ENCODE data around the gene ZNF865.
A peak's percentile ranks its signal among the peaks of the same experiment; 100 is the strongest.

The ZNF865 gene

DNA sequence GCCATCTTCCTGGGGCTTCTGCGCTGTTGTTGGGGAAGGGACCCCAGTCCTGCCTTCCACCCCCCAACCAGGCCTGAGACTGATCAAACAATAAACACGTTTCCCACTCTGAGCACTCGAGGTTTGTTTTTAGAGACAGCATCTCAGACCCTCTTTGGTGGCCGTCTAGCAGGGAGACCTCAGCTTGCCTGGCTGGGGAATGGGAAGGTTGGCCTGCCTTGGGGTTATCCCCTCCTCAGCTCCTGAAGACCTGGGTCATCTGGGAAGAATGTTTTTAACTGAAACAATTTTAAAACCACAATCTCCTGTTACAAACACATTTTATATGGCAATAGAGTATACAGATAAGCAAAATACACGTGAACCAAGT, 40.0 kb downstream of the ZNF865 start:
- ATAC-seq, result no peak
- TF ChIP-seq ISL1 (CRISPR knock-in tag; IDR thresholded peaks at IDR 0.05), result no peak
- TF ChIP-seq, protein P1, sequence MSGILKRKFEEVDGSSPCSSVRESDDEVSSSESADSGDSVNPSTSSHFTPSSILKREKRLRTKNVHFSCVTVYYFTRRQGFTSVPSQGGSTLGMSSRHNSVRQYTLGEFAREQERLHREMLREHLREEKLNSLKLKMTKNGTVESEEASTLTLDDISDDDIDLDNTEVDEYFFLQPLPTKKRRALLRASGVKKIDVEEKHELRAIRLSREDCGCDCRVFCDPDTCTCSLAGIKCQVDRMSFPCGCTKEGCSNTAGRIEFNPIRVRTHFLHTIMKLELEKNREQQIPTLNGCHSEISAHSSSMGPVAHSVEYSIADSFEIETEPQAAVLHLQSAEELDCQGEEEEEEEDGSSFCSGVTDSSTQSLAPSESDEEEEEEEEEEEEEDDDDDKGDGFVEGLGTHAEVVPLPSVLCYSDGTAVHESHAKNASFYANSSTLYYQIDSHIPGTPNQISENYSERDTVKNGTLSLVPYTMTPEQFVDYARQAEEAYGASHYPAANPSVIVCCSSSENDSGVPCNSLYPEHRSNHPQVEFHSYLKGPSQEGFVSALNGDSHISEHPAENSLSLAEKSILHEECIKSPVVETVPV (CRISPR knock-in tag; IDR thresholded peaks at IDR 0.05), result no peak
- TF ChIP-seq PPARA (CRISPR knock-in tag; IDR thresholded peaks at IDR 0.05; ENCODE audit: borderline replicate concordance), result no peak
- no peak for TF ChIP-seq SNAI2 (CRISPR knock-in tag; IDR thresholded peaks at IDR 0.05)
- no peak for TF ChIP-seq BACH2 (CRISPR knock-in tag; IDR thresholded peaks at IDR 0.05; ENCODE audit: borderline replicate concordance)
- no peak for TF ChIP-seq RARB (CRISPR knock-in tag; IDR thresholded peaks at IDR 0.05)
- TF ChIP-seq, protein P2, sequence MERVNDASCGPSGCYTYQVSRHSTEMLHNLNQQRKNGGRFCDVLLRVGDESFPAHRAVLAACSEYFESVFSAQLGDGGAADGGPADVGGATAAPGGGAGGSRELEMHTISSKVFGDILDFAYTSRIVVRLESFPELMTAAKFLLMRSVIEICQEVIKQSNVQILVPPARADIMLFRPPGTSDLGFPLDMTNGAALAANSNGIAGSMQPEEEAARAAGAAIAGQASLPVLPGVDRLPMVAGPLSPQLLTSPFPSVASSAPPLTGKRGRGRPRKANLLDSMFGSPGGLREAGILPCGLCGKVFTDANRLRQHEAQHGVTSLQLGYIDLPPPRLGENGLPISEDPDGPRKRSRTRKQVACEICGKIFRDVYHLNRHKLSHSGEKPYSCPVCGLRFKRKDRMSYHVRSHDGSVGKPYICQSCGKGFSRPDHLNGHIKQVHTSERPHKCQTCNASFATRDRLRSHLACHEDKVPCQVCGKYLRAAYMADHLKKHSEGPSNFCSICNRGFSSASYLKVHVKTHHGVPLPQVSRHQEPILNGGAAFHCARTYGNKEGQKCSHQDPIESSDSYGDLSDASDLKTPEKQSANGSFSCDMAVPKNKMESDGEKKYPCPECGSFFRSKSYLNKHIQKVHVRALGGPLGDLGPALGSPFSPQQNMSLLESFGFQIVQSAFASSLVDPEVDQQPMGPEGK (CRISPR knock-in tag; IDR thresholded peaks at IDR 0.05; ENCODE audit: borderline replicate concordance), result no peak
- TF ChIP-seq GLIS3 (CRISPR knock-in tag; IDR thresholded peaks at IDR 0.05), result no peak
- TF ChIP-seq ARNTL (CRISPR knock-in tag; IDR thresholded peaks at IDR 0.05; ENCODE audit: borderline replicate concordance, low read depth), result no peak
- no peak for TF ChIP-seq ZC3H10 (CRISPR knock-in tag; IDR thresholded peaks at IDR 0.05)
- no peak for TF ChIP-seq ZNF8 (CRISPR knock-in tag; IDR thresholded peaks at IDR 0.05)
- TF ChIP-seq, protein P3, sequence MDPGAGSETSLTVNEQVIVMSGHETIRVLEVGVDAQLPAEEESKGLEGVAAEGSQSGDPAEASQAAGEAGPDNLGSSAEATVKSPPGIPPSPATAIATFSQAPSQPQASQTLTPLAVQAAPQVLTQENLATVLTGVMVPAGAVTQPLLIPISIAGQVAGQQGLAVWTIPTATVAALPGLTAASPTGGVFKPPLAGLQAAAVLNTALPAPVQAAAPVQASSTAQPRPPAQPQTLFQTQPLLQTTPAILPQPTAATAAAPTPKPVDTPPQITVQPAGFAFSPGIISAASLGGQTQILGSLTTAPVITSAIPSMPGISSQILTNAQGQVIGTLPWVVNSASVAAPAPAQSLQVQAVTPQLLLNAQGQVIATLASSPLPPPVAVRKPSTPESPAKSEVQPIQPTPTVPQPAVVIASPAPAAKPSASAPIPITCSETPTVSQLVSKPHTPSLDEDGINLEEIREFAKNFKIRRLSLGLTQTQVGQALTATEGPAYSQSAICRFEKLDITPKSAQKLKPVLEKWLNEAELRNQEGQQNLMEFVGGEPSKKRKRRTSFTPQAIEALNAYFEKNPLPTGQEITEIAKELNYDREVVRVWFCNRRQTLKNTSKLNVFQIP (CRISPR knock-in tag; IDR thresholded peaks at IDR 0.05; ENCODE audit: borderline replicate concordance, low read depth), result no peak
- TF ChIP-seq, protein P4, sequence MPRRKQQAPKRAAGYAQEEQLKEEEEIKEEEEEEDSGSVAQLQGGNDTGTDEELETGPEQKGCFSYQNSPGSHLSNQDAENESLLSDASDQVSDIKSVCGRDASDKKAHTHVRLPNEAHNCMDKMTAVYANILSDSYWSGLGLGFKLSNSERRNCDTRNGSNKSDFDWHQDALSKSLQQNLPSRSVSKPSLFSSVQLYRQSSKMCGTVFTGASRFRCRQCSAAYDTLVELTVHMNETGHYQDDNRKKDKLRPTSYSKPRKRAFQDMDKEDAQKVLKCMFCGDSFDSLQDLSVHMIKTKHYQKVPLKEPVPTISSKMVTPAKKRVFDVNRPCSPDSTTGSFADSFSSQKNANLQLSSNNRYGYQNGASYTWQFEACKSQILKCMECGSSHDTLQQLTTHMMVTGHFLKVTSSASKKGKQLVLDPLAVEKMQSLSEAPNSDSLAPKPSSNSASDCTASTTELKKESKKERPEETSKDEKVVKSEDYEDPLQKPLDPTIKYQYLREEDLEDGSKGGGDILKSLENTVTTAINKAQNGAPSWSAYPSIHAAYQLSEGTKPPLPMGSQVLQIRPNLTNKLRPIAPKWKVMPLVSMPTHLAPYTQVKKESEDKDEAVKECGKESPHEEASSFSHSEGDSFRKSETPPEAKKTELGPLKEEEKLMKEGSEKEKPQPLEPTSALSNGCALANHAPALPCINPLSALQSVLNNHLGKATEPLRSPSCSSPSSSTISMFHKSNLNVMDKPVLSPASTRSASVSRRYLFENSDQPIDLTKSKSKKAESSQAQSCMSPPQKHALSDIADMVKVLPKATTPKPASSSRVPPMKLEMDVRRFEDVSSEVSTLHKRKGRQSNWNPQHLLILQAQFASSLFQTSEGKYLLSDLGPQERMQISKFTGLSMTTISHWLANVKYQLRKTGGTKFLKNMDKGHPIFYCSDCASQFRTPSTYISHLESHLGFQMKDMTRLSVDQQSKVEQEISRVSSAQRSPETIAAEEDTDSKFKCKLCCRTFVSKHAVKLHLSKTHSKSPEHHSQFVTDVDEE (CRISPR knock-in tag; IDR thresholded peaks at IDR 0.05), result no peak

DNA sequence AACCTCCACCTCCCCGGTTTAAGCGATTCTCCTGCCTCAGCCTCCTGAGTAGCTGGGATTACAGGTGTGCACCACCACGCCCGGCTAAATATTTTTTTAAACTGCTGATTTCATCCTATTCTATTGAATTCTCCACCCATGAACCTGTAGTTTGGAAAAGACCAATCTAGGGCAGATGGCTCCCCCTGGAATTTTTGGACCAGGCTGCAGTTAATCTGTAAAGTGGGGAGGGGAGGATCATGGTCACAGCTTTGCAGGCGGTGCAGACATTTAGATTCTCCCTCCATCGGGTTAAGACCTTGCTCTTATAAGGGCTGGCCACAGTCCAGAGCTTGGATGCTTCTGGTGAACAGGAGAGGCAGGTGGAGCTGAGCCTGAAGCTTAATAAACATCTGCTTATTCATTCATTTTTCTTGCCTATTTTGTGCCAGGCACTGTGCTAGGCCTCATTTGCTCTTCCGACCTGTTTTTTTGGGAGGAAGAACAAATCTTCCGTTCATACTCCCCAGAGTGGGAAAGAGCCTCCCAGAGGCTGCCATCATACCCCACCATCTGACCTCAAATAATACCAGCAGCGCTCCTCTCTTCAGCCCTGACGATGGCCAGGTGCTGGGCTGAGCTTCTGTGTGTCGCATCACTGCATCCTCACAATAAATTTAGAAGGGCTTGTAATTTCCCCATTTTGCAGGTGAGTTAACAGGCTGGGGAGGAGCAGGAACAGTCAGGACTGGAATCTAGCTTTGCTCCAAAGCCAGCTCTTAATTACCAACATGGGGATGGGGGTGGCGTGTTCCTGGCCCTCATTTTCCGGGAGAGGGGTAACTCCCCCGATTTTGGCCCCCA, 41.7 kb downstream of the ZNF865 start:
- ATAC-seq, result no peak

DNA sequence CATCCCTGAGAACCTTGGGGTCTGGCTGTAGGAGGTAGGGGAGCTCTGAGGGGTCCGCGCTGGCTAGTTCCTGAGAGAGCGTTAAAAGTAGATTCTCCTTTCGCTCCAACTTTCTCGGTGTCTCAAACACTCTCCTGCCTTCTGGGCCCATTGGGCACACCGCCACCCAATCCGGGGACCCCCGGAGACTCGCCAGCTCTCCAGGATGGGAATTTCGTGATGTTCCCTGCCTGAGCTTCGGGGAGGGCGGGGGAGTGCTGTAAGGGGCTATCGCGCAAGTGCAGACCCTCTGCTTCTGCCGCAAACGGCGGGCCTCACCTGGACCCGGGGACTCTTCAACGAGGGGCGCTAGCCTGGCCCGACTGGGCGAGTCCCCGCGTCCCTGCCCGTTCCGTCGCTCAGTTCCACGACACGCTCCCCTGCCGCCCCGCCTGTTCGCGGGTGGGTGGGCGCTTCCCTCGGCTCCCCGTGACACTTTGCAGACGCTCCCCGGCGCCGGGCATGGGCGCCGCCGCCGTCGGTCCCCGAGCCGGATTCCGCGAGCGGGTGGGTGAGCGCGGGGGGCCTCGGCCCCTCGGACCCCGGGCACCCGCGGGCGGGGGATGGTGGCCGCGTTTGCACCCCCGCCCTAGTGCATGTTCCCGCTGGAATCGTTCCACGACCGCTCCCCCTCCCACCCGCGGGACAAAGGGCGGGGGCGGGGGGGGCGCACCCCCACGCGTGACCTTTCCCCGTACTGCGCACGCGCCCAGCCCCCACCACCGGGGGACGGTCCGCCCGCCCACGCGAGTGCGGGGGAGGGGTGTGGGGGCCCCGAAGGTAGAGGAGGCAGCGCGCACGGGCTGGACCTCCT, 42.5 kb downstream of the ZNF865 start, which contains the start of gene CCDC106:
Gene CCDC106, plus strand, starts transcription at position 481 of the 853 bp plus-strand sequence. CDS start 835 bp downstream, outside the sequence.
- ATAC-seq, result peak; percentile 64
- TF ChIP-seq, protein P4 (CRISPR knock-in tag; IDR thresholded peaks at IDR 0.05), result 0 out of 2 replicates have a peak, but pooled peaks have one; percentile 41
- TF ChIP-seq ISL1 (CRISPR knock-in tag; IDR thresholded peaks at IDR 0.05), result no peak

More for the DNA sequence above, 41.7 kb downstream of the ZNF865 start:
- TF ChIP-seq ZNF8 (CRISPR knock-in tag; IDR thresholded peaks at IDR 0.05), result no peak
